Measurements from ENCODE around the gene INTS14. TPM values are rescaled to one million over a fixed set of nuclear protein-coding genes. Genes with fewer than 3 reads are reported as not detected.

The INTS14 gene
- total RNA-seq, 1 experiment from 2014 or later: 44.7 TPM

DNA sequence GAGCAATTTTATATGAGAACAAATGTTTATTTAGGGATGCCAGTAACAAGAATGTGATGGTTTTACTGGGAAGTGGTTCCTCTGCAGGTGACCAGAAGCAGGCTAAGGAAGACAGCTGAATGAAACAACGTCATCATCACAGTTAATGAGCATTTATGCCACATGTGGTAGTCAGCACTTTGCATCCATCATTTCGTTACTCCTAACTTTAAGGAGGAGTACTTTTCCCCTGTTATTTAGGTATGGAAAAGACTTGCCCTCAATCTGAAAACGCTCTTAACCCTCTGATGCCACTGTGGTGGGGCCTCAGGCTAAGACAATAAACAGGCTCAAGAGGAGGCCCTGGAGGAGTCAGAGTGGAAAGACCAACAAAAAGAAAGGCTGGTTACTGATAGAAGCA, 31.2 kb downstream of the INTS14 start:
- Histone ChIP-seq H3K27me3 (ENCODE audit: insufficient read depth, low read length) (no peaks in the 10 kb centered on the region), H3K79me1 (ENCODE audit: insufficient read depth, low read depth, low read length, poor library complexity, severe bottlenecking) (no peaks in the 10 kb centered on the region), H2BK20ac (ENCODE audit: low read depth, low read length, poor library complexity, severe bottlenecking) (no peak overlapping the region), H4K8ac (replicated peaks; ENCODE audit: insufficient read length, low read depth, low read length) (no peak overlapping the region), H3K14ac (ENCODE audit: insufficient read depth, low read length) (no peak overlapping the region), H3K18ac (ENCODE audit: insufficient read length, low read depth, low read length) (no peak overlapping the region), H4K91ac (ENCODE audit: insufficient read length, low read depth, low read length) (no peak overlapping the region), H3T11ph (ENCODE audit: low read length) (no peak overlapping the region), H2BK15ac (ENCODE audit: low read depth, low read length) (no peak overlapping the region), H3K23me2 (ENCODE audit: insufficient read length, low read depth, low read length, poor library complexity, severe bottlenecking) (no peaks in the 10 kb centered on the region), H3K23ac (ENCODE audit: insufficient read length, low read depth, low read length) (no peak overlapping the region), H2BK12ac (ENCODE audit: insufficient read length, low read depth, low read length) (no peak overlapping the region), H3K79me2 (ENCODE audit: insufficient read depth, low read length) (no peaks in the 10 kb centered on the region), H4K20me1 (ENCODE audit: control insufficient read depth, insufficient read depth, insufficient read length) (no peaks in the 10 kb centered on the region), H3K9me3 (ENCODE audit: control insufficient read depth, low read depth, low read length) (no peaks in the 10 kb centered on the region), H2BK120ac (ENCODE audit: low read depth, low read length, poor library complexity, severe bottlenecking) (no peak overlapping the region), H3K4me1 (ENCODE audit: insufficient read depth, low read length) (0 out of 2 replicates have a peak, but pooled peaks cover 3% of the 10 kb centered on the region), H3K27ac (ENCODE audit: insufficient read length, low read depth, low read length) (no peak overlapping the region), H3K56ac (ENCODE audit: insufficient read length, low read depth, low read length) (no peak overlapping the region), H2AFZ (ENCODE audit: low read length) (no peak overlapping the region), H4K5ac (ENCODE audit: insufficient read length, low read depth, low read length) (no peak overlapping the region), H2BK5ac (ENCODE audit: insufficient read length, low read length) (no peak overlapping the region), H3K4ac (ENCODE audit: low read depth, low read length) (no peak overlapping the region), H2AK5ac (ENCODE audit: insufficient read length, low read length) (no peak overlapping the region), H3K4me2 (ENCODE audit: insufficient read depth, insufficient read length, low read length) (no peak overlapping the region), H3K9ac (ENCODE audit: extremely low read depth, insufficient read length, low read length) (no peak overlapping the region)
- no peak for DNase-seq
- no peaks in the 10 kb centered on the region for H3K9me3 Mint-ChIP-seq
- no CpG with 5 or more reads among the region's 3 CpGs for WGBS (ENCODE audit: extremely low coverage, insufficient read length, low lambda C conversion rate)
- TF ChIP-seq, protein P1, sequence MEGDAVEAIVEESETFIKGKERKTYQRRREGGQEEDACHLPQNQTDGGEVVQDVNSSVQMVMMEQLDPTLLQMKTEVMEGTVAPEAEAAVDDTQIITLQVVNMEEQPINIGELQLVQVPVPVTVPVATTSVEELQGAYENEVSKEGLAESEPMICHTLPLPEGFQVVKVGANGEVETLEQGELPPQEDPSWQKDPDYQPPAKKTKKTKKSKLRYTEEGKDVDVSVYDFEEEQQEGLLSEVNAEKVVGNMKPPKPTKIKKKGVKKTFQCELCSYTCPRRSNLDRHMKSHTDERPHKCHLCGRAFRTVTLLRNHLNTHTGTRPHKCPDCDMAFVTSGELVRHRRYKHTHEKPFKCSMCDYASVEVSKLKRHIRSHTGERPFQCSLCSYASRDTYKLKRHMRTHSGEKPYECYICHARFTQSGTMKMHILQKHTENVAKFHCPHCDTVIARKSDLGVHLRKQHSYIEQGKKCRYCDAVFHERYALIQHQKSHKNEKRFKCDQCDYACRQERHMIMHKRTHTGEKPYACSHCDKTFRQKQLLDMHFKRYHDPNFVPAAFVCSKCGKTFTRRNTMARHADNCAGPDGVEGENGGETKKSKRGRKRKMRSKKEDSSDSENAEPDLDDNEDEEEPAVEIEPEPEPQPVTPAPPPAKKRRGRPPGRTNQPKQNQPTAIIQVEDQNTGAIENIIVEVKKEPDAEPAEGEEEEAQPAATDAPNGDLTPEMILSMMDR (conservative IDR thresholded peaks at IDR 0.05): no peak
- H3K36me3 Mint-ChIP-seq (ENCODE audit: insufficient read depth in 1 of 3, low read depth in 3 of 3): peaks cover 11 to 78% (median 54%) of the 10 kb centered on the region in 3 experiments; a peak in 6 of 7 replicates
- H3K4me3 Mint-ChIP-seq: no peak overlapping the region
- peak overlapping the region in 2 of 3 experiments; percentile 86 to 90; a peak in 4 of 7 replicates for H3K27ac Mint-ChIP-seq
- H3K4me1 Mint-ChIP-seq: peaks cover 2 to 17% of the 10 kb centered on the region in 2 experiments; a peak in 2 of 4 replicates
- H3K27me3 Mint-ChIP-seq (ENCODE audit: low read depth): no peaks in the 10 kb centered on the region
